ENCODE data around the gene CFAP68.

The CFAP68 gene

GRCh38 chr11:111878849-111879636 lies at the start of gene CFAP68, which contains the start of gene FDXACB1:
Gene CFAP68, plus strand, starts transcription at chr11:111879541. Its CDS starts 20 bp downstream, at chr11:111879561.
Gene FDXACB1, minus strand, starts transcription at chr11:111879165. Its CDS starts 33 bp downstream, at chr11:111879132.
- DNase-seq: peak; percentile 89

- no peak for DNase-seq
Measured at GRCh38 chr11:111833524-111833923, 45.8 kb upstream of the CFAP68 start.

- no peak for DNase-seq
Measured at GRCh38 chr11:111834432-111835163, 44.7 kb upstream of the CFAP68 start.

GRCh38 chr11:111835665-111836064 lies 43.7 kb upstream of the CFAP68 start:
- no peak for DNase-seq

GRCh38 chr11:111836162-111836561 lies 43.2 kb upstream of the CFAP68 start:
- no peak for DNase-seq

GRCh38 chr11:111836721-111837120 lies 42.6 kb upstream of the CFAP68 start:
- DNase-seq: no peak

GRCh38 chr11:111837366-111837891 lies 41.9 kb upstream of the CFAP68 start:
- no peak for DNase-seq

GRCh38 chr11:111838054-111838453 lies 41.3 kb upstream of the CFAP68 start:
- DNase-seq: no peak

- DNase-seq: no peak
Measured at GRCh38 chr11:111840143-111840542, 39.2 kb upstream of the CFAP68 start.

- peak; percentile 26 for DNase-seq
Measured at GRCh38 chr11:111841370-111842053, 37.8 kb upstream of the CFAP68 start.

GRCh38 chr11:111843661-111844060 lies 35.7 kb upstream of the CFAP68 start:
- DNase-seq: no peak

GRCh38 chr11:111845276-111846028 lies 33.9 kb upstream of the CFAP68 start:
- no peak for DNase-seq

GRCh38 chr11:111846063-111846462 lies 33.3 kb upstream of the CFAP68 start:
- no peak for DNase-seq

- DNase-seq: peak; percentile 1
Measured at GRCh38 chr11:111846636-111847035, 32.7 kb upstream of the CFAP68 start.

- no peak for DNase-seq
Measured at GRCh38 chr11:111849631-111850030, 29.7 kb upstream of the CFAP68 start.

- DNase-seq: no peak
Measured at GRCh38 chr11:111851067-111851466, 28.3 kb upstream of the CFAP68 start.

GRCh38 chr11:111851636-111852035 lies 27.7 kb upstream of the CFAP68 start:
- no peak for DNase-seq

GRCh38 chr11:111852103-111852502 lies 27.2 kb upstream of the CFAP68 start:
- no peak for DNase-seq

GRCh38 chr11:111855506-111855905 lies 23.8 kb upstream of the CFAP68 start:
- DNase-seq: no peak

GRCh38 chr11:111860257-111860656 lies 19.1 kb upstream of the CFAP68 start:
- no peak for DNase-seq

- no peak for DNase-seq
Measured at GRCh38 chr11:111870113-111870512, 9.2 kb upstream of the CFAP68 start.

GRCh38 chr11:111870522-111870885 lies 8.8 kb upstream of the CFAP68 start:
- DNase-seq: no peak

Measured in T1000 (cell line).